ENCODE measurements around the gene SLC39A12. TPM values are rescaled to one million over a fixed set of nuclear protein-coding genes. Genes with fewer than 3 reads are reported as not detected.

Gene SLC39A12
- total RNA-seq, 2 experiments from 2014 or later, result not detected

DNA sequence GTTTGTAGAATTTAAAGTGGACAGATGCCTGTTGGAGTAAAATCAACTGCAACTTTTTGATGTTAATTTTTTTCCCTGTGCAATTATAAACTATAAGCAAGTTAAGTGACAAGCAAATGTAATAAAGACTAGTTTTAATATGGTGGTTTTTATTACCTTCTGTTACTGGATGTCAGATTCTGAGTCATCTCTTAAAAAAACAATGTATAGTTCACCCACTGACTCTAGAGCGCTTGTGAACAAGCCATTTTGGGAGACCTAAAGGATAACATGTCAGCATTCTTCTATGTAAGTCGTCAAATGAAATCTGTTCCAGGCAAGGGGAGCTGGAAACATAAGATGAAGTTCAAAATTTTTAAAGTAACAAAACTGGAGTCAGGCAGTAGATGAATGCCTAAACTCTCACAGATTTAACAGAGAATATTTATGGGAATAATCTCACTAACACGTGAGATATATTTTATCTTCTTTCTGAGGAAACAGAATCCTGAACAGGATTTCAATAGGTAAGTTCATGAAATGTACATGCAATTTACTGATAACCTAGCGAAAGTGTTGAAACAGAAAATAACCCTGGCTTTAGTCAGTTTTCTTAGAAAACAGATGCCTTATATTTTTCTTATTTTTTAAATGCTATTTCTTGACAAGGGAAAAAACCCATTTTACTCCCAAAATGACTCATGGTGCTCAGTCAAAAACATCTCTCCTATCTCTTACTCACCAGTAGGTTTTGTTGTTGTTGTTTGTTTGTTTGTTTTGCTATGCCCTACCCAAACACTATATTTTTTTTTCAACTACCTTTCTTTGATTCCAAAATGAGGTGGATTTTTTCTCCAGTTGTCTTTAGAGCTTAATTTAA, 91.7 kb downstream of the SLC39A12 start:
- Mint-ChIP-seq H3K4me3 (no peak overlapping the region), H3K36me3 (ENCODE audit: low read depth) (no peaks in the 10 kb centered on the region), H3K27ac (no peak overlapping the region), H3K9me3 (no peaks in the 10 kb centered on the region), H3K4me1 (ENCODE audit: low read depth) (no peaks in the 10 kb centered on the region), H3K27me3 (no peaks in the 10 kb centered on the region)
- Histone ChIP-seq H3K36me3 (ENCODE audit: insufficient read depth, low read length) (no peaks in the 10 kb centered on the region), H3K9me3 (ENCODE audit: control insufficient read depth in 1 of 2, insufficient read depth in 1 of 2, low read length in 2 of 2) (peaks cover 0 to 4% of the 10 kb centered on the region in 2 experiments), H3K27me3 (ENCODE audit: control insufficient read depth in 1 of 2, insufficient read depth in 2 of 2, low read length in 2 of 2) (no peaks in the 10 kb centered on the region), H3K4me3 (ENCODE audit: low read length) (no peak overlapping the region), H3K27ac (ENCODE audit: low read depth in 1 of 2, low read length in 2 of 2) (no peak overlapping the region), H3K4me1 (ENCODE audit: insufficient read depth, low read length) (no peaks in the 10 kb centered on the region)
- TF ChIP-seq, protein P1, sequence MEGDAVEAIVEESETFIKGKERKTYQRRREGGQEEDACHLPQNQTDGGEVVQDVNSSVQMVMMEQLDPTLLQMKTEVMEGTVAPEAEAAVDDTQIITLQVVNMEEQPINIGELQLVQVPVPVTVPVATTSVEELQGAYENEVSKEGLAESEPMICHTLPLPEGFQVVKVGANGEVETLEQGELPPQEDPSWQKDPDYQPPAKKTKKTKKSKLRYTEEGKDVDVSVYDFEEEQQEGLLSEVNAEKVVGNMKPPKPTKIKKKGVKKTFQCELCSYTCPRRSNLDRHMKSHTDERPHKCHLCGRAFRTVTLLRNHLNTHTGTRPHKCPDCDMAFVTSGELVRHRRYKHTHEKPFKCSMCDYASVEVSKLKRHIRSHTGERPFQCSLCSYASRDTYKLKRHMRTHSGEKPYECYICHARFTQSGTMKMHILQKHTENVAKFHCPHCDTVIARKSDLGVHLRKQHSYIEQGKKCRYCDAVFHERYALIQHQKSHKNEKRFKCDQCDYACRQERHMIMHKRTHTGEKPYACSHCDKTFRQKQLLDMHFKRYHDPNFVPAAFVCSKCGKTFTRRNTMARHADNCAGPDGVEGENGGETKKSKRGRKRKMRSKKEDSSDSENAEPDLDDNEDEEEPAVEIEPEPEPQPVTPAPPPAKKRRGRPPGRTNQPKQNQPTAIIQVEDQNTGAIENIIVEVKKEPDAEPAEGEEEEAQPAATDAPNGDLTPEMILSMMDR (IDR thresholded peaks at IDR 0.05), result no peak
- CTCF ChIA-PET, result no interaction called here
- POLR2A ChIA-PET, result no interaction called here
- DNase-seq, result no peak
- ATAC-seq (ENCODE audit: poor library complexity), result no peak
- intact Hi-C loops (cut with DNase I, micrococcal nuclease), result no loop called here

DNA sequence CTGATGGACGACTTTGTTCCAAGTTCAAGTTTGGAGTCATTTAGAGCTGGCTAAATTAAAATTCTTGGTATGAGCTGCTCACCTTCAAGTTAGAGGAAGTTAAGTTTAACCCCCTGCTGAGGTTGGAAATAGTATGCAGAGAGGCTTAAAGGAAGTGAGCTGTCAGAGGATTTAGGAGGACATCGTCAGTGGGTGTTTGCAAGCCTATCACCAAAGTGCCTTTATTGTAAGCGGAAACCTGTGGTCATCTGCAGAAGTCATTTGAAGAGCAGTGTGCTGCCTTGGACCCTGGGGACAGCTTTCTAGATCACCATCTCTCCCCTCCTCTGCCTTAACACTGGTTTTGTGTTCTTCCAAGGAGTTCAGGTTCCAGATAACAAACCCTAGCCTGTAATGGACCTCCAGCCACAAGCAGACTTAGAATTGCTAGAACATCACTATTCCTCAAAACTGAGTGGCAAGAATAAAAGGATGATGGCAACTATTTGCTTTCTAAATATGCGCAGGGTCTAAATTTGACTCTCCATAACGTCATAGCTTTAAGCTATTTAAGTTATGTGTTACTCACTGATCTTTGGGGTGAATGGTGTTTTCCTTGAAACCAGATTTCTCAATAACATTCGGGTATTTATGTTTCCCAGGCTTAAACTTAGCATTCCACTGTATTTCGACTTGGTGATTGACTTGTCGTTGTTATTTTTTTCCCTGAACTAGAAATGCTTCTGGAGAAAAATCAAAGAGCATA, 93.4 kb downstream of the SLC39A12 start:
- Mint-ChIP-seq H3K36me3 (ENCODE audit: low read depth) (no peaks in the 10 kb centered on the region), H3K4me3 (no peak overlapping the region), H3K4me1 (ENCODE audit: low read depth) (no peaks in the 10 kb centered on the region), H3K9me3 (no peaks in the 10 kb centered on the region), H3K27me3 (no peaks in the 10 kb centered on the region), H3K27ac (no peak overlapping the region)
- Histone ChIP-seq H3K4me1 (ENCODE audit: insufficient read depth, low read length) (no peaks in the 10 kb centered on the region), H3K9me3 (ENCODE audit: control insufficient read depth in 1 of 2, insufficient read depth in 1 of 2, low read length in 2 of 2) (peaks cover 0 to 4% of the 10 kb centered on the region in 2 experiments), H3K27ac (ENCODE audit: low read depth in 1 of 2, low read length in 2 of 2) (no peak overlapping the region), H3K4me3 (ENCODE audit: low read length) (no peak overlapping the region), H3K27me3 (ENCODE audit: control insufficient read depth in 1 of 2, insufficient read depth in 2 of 2, low read length in 2 of 2) (no peaks in the 10 kb centered on the region), H3K36me3 (ENCODE audit: insufficient read depth, low read length) (no peaks in the 10 kb centered on the region)
- POLR2A ChIA-PET, result no interaction called here
- intact Hi-C loops (cut with DNase I, micrococcal nuclease), result no loop called here
- TF ChIP-seq, protein P1 (IDR thresholded peaks at IDR 0.05), result no peak
- no peak for DNase-seq
- CTCF ChIA-PET, result no interaction called here
- no peak for ATAC-seq (ENCODE audit: poor library complexity)

DNA sequence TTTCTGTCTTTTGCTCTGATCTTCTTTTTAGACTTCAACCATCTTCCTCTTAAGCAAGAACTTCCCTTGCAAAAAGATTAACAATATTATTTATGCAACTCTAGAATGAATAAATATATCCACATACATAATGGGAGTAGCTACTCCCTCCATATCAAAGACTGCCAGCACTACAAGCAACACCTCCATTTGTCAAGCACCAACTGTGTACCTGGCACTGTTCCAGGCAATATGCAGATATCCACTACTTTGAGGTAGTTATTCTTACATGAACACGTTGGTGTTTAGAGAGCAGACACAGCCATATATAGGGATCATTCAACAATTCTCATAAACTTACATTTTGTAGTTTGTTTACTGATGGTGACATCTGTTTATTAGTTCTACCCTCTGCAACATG, 104.9 kb downstream of the SLC39A12 start:
- ChIA-PET POLR2A (no interaction called here), CTCF (no interaction called here)
- peaks cover 0 to 11% of the 10 kb centered on the region in 2 experiments for H3K9me3 ChIP-seq (ENCODE audit: control insufficient read depth in 1 of 2, insufficient read depth in 1 of 2, low read length in 2 of 2)
- no peak overlapping the region for H3K4me3 Mint-ChIP-seq
- intact Hi-C loops (cut with DNase I, micrococcal nuclease), result no loop called here
- H3K27me3 ChIP-seq (ENCODE audit: control insufficient read depth in 1 of 2, insufficient read depth in 2 of 2, low read length in 2 of 2), result no peaks in the 10 kb centered on the region
- H3K4me1 Mint-ChIP-seq (ENCODE audit: low read depth), result no peaks in the 10 kb centered on the region
- H3K9me3 Mint-ChIP-seq, result peaks cover 3% of the 10 kb centered on the region
- DNase-seq (no peak), ATAC-seq (ENCODE audit: poor library complexity) (no peak)
- H3K4me3 ChIP-seq (ENCODE audit: low read length), result no peak overlapping the region
- TF ChIP-seq, protein P1 (IDR thresholded peaks at IDR 0.05), result no peak
- no peaks in the 10 kb centered on the region for H3K27me3 Mint-ChIP-seq
- no peaks in the 10 kb centered on the region for H3K36me3 ChIP-seq (ENCODE audit: insufficient read depth, low read length)
- H3K36me3 Mint-ChIP-seq (ENCODE audit: low read depth), result no peaks in the 10 kb centered on the region
- no peaks in the 10 kb centered on the region for H3K4me1 ChIP-seq (ENCODE audit: insufficient read depth, low read length)
- no peak overlapping the region for H3K27ac Mint-ChIP-seq
- H3K27ac ChIP-seq (ENCODE audit: low read depth in 1 of 2, low read length in 2 of 2), result no peak overlapping the region

Data from CD4-positive, alpha-beta T cell (primary cell).